Activated CD4-positive, alpha-beta T cell treated with anti-CD3 and anti-CD28 coated beads, Interleukin-2, Interleukin-4, amounts not matched to agents 100 ng/mL and 50 ng/mL, durations not matched to agents 16 hours and 8 hours (primary cell): ENCODE measurements around the gene KLHL29.

Experiments used
- DNase-seq: peaks from one replicate; pipeline ENCODE4 v3.0.0-alpha.2; 2020; ENCODE audit warnings: low spot score

KLHL29 gene

GRCh38 chr2:23493846-23494245, 108.9 kb downstream of the KLHL29 start:
- DNase-seq, result no peak

- no peak for DNase-seq
Observed at GRCh38 chr2:23494286-23494685, 109.3 kb downstream of the KLHL29 start.

- no peak for DNase-seq
Observed at GRCh38 chr2:23495661-23496114, 110.7 kb downstream of the KLHL29 start.

- DNase-seq, result no peak
Observed at GRCh38 chr2:23496456-23496855, 111.5 kb downstream of the KLHL29 start.

- DNase-seq, result peak; percentile 51
Observed at GRCh38 chr2:23497063-23497462, 112.1 kb downstream of the KLHL29 start.

- no peak for DNase-seq
Observed at GRCh38 chr2:23497536-23497935, 112.6 kb downstream of the KLHL29 start.

- no peak for DNase-seq
Observed at GRCh38 chr2:23498943-23499342, 114.0 kb downstream of the KLHL29 start.

- DNase-seq, result no peak
Observed at GRCh38 chr2:23499439-23499838, 114.5 kb downstream of the KLHL29 start.

- DNase-seq, result no peak
Observed at GRCh38 chr2:23500836-23501235, 115.9 kb downstream of the KLHL29 start.

GRCh38 chr2:23502096-23502495, 117.1 kb downstream of the KLHL29 start:
- no peak for DNase-seq

- DNase-seq, result no peak
Observed at GRCh38 chr2:23503097-23503496, 118.1 kb downstream of the KLHL29 start.

GRCh38 chr2:23503682-23504081, 118.7 kb downstream of the KLHL29 start:
- no peak for DNase-seq

- DNase-seq, result no peak
Observed at GRCh38 chr2:23504591-23504990, 119.6 kb downstream of the KLHL29 start.

- no peak for DNase-seq
Observed at GRCh38 chr2:23505218-23505983, 120.4 kb downstream of the KLHL29 start.

- DNase-seq, result no peak
Observed at GRCh38 chr2:23505984-23506380, 121.0 kb downstream of the KLHL29 start.

- no peak for DNase-seq
Observed at GRCh38 chr2:23506531-23507266, 121.7 kb downstream of the KLHL29 start.

GRCh38 chr2:23507267-23508065, 122.5 kb downstream of the KLHL29 start:
- DNase-seq, result no peak

GRCh38 chr2:23508066-23508390, 123.0 kb downstream of the KLHL29 start:
- DNase-seq, result no peak

GRCh38 chr2:23509103-23509502, 124.1 kb downstream of the KLHL29 start:
- DNase-seq, result no peak

- no peak for DNase-seq
Observed at GRCh38 chr2:23509596-23510292, 124.8 kb downstream of the KLHL29 start.

GRCh38 chr2:23510471-23510870, 125.5 kb downstream of the KLHL29 start:
- no peak for DNase-seq

GRCh38 chr2:23512778-23513177, 127.8 kb downstream of the KLHL29 start:
- no peak for DNase-seq
